CD4-positive, alpha-beta T cell treated with Interferon alpha-2 for 1 hour (primary cell): Measurements from ENCODE around the gene RHOT2.

Experiments
- DNase-seq, 2 donors: peaks; one replicate each; pipeline ENCODE4 v3.0.0-alpha.2; 2020 to 2022

Gene RHOT2

DNA sequence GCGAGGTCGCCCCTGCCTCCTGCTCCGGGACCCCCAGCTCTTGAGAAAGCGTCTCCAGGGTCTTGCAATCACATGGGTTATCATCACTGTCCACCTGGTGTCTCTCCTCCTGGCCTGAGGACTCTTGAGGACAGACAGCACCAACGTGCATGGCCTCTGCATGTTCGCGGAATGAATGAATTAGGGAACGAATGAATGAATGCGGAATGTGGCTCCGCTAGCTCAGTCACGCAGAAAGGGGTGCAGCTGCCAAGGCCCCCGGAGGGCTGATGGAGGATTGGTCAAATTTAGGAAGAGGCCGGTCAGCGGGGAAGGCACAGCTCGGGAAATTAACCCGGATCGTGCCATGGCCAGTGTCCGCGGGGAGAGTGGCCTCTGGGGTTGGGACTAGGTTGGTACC, 34.4 kb downstream of the RHOT2 start:
- DNase-seq = no peak

- no peak for DNase-seq
These were observed 35.5 kb downstream of the RHOT2 start for GRCh38 chr16:703406-703805.

GRCh38 chr16:704047-704446, 36.1 kb downstream of the RHOT2 start:
- DNase-seq = no peak

DNA sequence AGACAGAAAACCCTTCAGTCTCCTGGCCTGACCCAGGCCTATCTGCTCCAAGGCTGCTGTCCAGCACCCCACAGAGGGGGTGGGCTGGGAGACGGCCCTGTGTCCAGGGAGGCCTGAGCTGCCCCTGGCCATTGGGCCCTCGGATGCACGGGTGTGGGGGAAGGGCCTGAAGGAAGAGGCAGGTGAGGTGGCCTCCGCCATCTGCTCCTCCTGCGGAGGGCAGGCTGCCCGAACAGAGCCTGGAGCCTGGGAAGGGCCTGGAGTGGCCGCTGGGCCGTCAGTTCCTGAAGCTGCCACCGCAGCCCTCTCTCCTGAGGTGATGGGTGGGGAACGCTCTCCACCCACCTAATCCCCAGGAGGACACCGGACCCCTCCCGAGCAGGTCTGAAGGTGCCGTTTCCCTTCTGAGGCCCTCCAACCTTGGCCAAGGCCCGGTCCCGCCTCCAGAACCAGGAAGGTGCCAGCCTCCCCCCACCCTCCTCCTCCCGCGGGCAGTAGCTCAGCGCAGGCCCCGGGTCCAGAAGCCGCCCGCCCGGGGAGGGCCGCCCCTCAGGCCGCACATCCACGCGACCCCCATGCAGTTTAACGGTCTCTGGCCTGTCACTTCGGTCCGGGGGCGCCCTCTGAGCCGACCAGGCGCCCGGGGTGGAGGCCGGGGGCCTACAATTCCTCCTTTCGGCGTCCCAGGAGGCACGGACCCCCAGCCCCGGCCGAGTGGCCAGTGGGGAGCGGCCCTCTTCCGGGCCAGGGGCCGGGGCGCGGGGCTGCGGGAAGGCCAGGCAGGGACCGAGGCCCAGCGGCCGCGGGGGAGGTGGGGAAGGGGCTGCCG, 36.8 kb downstream of the RHOT2 start:
- no peak for DNase-seq

GRCh38 chr16:705431-706188, 37.7 kb downstream of the RHOT2 start, which contains the start of gene FBXL16:
Gene FBXL16 (minus strand): TSS chr16:705801. CDS start chr16:697405, 8,396 bp downstream.
- DNase-seq = no peak

- DNase-seq = no peak
These were observed 38.5 kb downstream of the RHOT2 start for GRCh38 chr16:706189-707061.

DNA sequence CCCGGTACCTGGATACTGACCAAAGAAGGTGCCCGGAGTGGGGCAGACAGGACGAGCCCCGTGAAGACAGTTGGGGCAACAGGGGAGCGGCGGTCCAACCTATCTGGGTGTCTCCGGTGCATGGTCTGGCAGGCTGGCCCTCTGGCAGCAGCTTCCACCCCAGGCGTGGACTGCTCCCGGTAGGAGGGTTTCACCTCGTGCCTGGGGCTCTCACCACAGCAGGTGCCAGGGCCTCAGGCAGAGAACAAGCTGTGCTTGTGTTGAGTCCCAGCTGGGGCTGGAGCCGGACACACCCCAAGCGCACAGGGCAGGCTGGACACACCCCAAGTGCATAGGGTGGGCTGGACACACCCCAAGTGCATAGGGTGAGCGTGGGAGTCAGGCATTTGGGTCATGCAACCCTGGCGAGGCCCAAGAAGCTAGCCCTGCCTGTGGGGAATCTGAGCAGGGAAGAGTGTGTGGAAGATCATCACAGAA, 39.2 kb downstream of the RHOT2 start:
- DNase-seq = no peak

GRCh38 chr16:708019-708418, 40.1 kb downstream of the RHOT2 start:
- no peak for DNase-seq

DNA sequence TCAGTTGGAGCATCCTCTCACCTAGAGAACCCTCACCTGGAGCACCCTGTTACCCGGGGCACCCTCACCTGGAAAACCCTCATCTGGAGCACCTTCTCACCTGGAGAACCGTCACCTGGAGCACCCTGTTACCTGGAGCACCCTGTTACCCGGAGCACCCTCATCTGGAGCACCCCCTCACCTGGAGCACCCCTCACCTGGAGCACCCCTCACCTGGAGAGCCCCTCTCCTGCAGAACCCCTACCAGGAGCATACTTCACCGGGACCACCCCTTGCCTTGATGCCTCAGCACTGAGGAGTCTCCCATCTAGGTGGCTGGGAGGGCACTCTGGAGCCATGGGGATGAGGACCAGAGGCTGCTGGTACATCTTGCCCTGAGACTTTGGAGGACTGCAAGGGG, 41.0 kb downstream of the RHOT2 start:
- DNase-seq = no peak

DNA sequence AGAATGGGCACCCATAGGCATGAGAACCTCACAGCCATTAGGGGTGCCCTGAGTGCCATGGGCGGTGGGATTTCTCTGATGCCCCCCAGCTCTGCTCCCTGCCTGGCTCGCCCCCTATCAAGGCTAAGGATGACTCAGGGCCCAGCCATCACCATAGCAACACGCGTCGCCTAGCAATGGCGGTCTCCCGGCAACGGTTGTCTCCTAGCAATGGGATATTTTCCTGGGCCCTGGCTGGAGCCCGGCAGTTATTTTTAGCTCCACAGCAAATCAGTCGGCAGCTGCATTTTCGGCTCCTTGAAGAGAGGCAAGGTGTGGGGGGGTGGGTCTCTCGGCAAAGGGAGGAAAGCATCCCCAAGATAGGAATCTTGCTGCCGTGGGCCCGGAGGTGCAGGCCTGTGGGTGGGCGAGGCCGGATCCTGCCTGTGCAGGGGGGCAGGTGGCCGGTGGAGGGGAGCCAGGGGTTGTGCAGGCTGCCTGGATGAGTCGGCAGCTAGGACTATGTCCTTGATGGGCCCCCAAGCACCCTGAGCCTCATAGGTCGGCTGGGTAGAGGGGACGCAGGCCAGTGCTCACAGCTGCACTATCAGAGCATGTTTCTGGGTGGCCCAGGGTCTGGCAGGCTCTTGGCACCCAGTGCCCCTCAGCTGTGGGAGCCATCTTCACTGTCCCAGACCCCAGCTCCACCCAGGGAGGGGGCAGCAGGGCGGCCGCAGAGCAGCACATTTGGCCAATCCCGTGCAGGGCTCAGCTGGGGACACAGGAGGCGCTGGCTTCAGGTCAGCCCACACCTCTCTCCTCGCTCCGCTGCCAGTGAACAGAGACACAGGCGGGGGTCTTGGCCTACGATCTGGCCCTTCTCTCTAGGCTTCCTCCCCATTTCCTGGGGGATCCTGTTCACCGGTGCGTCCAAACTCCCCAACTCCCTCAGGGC, 41.9 kb downstream of the RHOT2 start:
- DNase-seq = no peak

GRCh38 chr16:710500-711075, 42.7 kb downstream of the RHOT2 start:
- DNase-seq = no peak

DNA sequence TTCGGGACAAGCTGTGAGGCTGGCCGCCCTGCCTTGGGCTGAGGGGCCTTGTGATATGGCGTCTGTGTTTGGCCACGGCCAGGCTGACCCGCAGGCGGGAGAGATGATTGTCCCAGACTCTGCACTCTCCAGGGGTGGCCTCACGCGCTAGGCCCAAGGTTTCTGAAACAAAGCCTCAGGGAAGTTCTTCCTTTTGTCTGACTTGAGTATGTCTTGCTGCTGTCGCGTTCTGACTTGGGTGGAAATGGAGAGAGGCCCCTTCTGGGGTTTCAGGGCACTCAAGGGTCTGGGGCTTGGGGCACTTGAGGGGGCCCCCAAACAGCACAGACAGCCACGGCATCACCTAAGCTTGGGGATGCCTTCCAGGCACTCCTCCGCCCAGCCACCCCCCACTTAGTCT, 43.2 kb downstream of the RHOT2 start:
- no peak for DNase-seq

DNA sequence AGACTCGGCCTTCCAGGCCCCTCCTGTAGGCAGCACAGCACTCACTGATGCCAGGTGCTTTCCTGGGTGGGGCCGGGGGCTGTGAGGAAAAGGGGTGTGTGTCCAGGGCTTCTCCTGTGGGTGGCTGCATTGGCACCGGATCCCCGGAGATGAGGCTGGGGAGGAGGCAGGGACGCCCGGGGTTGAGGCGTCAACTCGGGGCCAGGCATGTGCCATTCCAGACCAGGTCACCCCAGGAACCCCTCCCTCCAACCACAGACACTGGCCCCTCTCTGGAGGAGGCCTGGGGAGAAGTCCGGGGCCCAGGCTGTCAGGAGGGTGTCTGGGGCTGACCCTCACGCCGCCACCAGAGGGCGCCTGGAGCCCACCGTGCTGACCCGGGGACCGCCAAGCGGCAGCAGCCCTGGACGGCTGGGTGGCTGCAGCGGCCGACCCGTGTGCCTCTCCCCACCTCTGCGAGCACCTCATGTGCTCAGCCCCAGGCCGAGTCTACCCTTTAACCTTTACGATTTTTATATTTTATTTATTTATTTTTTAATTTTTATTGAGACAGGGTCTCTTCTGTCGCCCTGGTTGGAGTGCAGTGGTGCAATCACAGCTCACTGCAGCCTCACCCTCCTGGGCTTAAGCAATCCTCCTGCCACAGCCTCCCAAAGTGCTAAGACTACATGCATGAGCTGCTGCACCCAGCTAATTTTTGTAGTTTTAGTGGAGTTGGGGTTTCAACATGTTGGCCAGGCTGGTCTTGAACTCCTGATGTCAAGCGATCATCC, 43.8 kb downstream of the RHOT2 start:
- DNase-seq = peak; percentile 76 to 81

DNA sequence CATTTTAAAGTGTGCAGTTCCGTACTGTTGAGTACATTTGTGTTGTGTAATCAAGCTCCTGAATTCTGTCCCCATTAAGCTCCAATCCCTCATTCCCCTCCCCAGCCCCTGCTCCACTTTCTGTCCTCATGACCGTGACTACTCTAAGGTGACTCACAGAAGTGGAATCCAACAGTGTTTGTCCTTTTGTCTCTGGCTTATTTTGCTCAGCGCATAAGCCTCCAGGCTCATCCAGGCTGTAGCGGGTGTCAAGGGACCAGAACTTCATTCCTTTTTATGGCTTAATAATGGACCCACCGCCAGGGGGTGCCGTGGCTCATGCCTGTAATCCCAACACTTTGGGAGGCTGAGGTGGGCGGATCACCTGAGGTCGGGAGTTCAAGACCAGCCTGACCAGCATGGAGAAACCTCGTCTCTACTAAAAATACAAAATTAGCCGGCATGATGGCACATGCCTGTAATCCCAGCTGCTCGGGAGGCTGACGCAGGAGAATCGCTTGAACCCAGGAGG, 44.9 kb downstream of the RHOT2 start:
- DNase-seq = peak; percentile 30 to 61

- DNase-seq = no peak
These were observed 46.1 kb downstream of the RHOT2 start for GRCh38 chr16:714079-714478.

DNA sequence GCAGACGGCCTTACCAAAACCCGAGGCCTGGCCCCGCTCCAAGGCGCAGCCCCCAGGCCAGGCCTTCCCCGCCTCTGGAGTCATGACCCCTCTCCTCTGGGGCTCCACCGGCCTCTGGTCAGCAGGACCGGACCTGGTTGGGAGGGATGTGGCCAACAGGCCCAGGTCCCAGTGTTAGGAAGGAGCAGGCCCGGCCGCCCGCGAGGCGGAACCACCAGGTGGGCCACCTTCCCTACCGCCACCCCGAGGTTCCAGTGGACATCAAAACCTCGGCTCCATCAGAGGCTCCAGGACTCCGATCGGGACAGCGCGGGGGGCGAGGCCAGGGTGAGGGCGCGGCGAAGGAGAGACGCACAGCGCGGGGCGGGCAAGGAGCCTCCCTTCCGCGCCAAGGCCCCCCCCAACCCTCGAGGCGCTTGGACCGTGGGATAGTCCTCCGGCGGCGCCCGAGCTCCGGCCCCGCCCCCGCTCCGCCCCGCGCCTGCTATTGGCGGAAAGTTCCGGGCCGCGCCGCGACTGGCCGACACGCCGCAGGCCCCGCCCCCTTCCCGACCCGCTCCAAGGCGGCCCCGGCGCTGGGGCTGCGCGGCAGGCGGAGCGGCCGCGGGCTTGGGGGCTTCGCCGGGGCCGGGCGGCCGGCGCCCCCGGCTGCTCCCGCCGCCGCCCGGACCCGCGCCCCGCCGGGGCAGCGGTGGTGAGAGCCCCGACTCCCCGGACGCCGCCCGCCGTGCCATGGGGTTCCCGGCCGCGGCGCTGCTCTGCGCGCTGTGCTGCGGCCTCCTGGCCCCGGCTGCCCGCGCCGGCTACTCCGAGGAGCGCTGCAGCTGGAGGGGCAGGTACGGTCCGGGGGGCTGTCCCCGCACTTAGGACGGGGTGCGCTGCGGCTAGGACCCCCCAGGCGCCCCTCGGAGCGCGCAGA, 46.9 kb downstream of the RHOT2 start, which contains the start of gene METRN:
Gene METRN (plus strand): TSS at position 561 of the 919 bp plus-strand sequence. CDS start 172 bp downstream, at position 733.
- DNase-seq = peak; percentile 85 to 91

DNA sequence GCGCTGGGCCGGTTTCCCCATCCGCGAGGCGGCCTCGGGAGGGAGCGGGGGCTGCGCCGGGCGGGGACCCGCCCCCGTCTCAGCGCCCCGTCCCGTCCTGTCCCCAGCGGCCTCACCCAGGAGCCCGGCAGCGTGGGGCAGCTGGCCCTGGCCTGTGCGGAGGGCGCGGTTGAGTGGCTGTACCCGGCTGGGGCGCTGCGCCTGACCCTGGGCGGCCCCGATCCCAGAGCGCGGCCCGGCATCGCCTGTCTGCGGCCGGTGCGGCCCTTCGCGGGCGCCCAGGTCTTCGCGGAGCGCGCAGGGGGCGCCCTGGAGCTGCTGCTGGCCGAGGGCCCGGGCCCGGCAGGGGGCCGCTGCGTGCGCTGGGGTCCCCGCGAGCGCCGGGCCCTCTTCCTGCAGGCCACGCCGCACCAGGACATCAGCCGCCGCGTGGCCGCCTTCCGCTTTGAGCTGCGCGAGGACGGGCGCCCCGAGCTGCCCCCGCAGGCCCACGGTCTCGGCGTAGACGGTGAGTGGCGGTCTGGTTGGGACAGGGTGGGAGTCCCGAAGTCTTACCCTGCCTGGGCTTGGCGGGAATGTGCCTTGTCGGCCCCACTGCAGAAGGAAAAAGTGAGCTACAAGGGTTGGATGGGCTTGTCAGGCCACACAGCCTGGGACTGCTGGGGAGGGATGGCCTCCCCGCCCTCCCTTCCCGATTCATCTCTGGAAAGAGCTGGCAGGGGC, 47.7 kb downstream of the RHOT2 start:
- no peak for DNase-seq

DNA sequence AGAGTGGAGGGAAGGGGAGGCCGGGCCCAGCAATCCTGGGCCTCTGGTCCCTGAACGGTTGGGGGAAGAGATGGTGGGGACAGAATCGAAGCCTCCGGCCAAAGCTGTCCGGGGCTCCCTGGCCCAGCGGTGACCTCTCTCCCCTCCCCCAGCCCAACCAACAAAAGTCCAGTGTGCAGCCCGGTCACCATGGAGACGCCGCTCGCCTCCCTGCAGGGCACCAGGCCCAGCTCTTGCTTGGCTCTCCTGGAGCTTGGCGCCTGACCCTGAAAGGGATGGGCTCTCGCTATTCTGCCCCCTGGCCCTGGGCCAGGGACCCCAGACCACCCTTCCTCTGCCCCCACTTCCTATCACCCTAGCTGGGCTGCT, 48.3 kb downstream of the RHOT2 start:
- no peak for DNase-seq
